G401 (cell line): ENCODE results near the gene DLEC1. TPM values are rescaled to one million over a fixed set of nuclear protein-coding genes. Genes with fewer than 3 reads are reported as not detected.
"Not testable (repeated sequence)": the region's sequence is repeated elsewhere in the genome, so short reads cannot be mapped to it uniquely, and the experiment has no call there.

Source experiments
- DNase-seq: peaks from one replicate; pipeline ENCODE4 v3.0.0-alpha.2; 2015; ENCODE audit warnings: low spot score
- in situ Hi-C: cut with HindIII; loops from 2 replicates; pipeline ENCODE4 v1.10.0; 2016; ENCODE audit warnings: low sequenced_read_pairs, mixed read lengths
- total RNA-seq: library from RNA; depleted of rRNA; stranded (reverse); fragments of >200 nt; shearing (Covaris generic); gene quantifications from 2 replicates; pipeline ENCODE4 v1.2.3, GENCODE V29; 2014

DLEC1 gene
- total RNA-seq, 1 experiment from 2014 or later = not detected

DNA sequence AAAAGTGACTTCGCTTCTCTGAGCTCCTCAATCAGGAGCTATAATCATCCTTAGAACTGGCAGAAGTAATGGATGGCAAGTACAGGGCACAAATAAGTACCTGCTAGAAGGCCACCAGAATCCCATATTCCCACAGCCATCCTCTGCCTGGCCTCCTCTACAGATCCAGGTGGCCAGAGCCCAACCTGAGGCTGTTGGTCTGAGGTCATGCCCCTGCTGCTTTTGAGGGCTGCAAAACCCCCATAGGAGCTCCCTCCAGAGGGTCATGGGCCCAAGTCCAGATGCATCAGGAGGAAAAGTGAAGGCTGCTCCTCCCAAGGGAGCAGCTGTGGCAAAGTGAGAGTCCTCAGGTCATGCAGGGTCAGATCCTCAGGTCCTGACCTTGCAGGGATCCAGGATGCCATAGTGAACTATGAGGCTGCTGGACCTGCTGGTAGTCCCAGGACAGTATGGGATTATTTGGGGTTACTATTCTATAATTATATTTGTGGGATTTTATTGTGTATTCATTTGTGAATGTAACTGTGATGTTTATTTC lies 6.6 kb upstream of the DLEC1 start:
- no peak for DNase-seq
- in situ Hi-C loops = no loop called here

DNA sequence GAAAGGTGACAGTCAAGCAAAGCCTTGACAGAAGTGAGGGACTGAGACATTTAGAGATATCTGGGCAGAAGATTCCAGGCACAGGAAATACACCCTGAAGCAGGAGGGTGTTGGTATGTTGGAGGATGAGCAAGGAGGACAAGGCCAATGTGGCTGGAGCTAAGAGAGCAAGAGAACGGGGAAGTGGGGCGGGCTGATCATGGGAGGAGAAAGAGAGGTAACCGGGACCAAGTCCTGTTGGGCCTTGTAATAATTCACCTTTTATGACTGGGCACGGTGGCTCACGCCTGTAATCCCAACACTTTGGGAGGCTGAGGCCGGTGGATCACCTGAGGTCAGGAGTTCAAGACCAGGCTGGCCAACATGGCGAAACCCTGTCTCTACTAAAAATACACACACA lies 5.4 kb upstream of the DLEC1 start:
- in situ Hi-C loops, DNase-seq: not testable (repeated sequence)

DNA sequence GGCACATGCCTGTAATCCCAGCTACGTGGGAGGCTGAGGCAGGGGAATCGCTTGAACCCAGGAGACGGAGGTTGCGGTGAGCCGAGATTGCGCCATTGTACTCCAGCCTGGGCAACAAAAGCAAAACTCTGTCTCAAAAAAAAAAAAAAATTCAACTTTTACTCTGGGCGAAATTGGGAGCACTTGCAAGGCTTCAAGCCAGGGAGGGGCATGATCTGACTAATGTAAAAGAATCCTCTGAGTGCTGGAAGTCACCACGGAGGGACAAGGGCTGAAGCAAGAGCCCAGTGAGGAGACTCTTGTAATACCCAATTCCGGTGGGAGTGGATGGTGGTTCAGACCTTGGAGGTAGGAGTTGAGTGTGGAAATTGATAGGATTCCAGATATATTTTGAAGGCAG lies 4.7 kb upstream of the DLEC1 start:
- in situ Hi-C loops, DNase-seq: not testable (repeated sequence)

DNA sequence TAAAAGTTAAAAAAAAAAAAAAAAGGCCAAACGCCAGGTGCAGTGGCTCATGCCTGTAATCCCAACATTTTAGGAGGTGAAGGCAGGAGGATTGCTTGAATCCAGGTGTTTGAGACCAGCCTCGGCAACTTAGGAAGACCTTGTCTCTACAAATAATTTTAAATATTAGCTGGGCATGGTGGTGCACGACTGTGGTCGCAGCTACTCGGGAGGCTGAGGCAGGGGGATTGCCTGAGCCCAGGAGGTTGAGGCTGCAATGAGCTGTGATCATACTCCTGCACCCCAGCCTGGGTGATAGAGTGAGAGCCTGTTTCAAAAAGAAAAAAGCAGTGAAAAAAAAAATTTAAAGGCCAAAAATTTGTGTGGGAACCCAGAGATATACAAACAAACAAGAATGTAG lies 2.7 kb upstream of the DLEC1 start:
- in situ Hi-C loops = no loop called here
- DNase-seq = no peak

DNA sequence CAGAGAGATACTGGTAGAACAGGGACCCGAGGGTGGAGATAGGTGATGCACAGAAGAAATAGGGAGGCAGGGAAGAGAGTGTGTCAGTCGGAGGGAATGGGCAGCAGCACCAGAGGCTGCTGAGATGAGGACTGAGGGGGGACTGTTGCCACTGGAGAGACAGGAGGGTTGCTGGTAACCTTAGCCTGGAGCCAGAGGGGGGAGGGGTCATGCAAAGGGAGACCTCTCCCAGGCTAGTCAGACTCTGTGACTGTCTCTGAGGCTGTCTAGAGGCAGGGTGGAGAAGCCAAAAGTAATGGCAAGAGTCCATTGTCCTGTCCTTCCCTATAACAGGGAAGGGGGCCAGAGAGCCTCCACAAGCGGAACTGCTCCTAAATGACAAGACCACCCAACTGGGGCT lies 2.1 kb upstream of the DLEC1 start:
- in situ Hi-C loops = no loop called here
- no peak for DNase-seq

DNA sequence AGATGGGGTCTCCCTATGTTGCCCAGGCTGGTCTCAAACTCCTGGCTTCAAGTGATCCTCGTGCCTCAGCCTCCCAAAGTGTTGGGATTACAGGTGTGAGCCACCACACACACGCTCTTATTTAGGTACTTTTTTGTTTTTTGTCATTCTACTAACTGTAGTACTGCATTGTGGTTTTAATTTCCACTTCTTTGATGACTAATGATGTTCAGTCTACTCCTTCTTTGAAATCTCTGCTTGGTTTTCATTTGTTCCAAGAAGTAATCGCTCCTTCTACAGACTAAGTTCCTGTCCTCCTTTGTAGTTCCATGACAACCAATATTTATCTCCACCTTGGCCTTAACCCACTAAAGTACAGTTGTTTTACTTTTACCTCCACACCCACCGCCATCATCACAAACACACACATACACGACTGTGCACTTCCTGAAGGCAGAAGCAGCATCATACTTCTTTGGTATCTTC lies 529 bp upstream of the DLEC1 start:
- in situ Hi-C loops = no loop called here
- DNase-seq = no peak

DNA sequence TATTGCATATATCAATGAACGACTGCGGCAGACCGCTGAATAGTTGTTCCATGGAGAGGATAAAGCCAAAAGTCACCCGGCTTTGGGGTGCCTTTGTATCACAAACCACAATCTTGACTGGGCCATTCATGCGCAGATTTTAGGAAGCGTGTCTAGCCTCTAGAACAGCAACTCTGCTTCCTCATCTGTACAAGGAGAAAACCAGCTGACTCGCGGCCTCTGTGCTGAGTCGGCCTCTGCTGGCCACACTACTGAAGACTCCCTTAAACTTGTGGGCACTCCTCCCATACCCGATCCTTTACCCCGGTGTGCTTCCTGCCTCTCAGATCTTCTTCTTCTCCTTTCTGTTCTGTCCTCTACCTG lies 872 bp downstream of the DLEC1 start:
- in situ Hi-C loops = no loop called here
- DNase-seq = no peak

DNA sequence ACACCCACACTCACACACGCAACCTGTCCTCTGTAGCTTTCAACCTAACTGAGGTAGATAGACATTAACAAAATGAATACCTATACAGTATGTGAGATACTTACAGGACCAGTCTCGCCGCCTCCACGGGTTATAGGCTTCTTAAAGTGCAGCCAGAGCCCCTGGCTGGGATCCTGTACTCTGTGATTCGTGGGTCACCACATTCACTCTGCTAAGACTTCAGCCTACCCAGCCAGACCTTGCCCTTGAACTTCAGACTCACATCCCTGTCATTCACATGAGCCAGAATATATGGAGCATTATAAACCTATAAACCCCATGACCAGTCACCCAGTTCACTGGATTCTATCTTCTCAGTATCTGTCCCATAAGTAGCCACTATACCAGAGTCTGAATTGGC lies 1.4 kb downstream of the DLEC1 start:
- in situ Hi-C loops = no loop called here
- no peak for DNase-seq

DNA sequence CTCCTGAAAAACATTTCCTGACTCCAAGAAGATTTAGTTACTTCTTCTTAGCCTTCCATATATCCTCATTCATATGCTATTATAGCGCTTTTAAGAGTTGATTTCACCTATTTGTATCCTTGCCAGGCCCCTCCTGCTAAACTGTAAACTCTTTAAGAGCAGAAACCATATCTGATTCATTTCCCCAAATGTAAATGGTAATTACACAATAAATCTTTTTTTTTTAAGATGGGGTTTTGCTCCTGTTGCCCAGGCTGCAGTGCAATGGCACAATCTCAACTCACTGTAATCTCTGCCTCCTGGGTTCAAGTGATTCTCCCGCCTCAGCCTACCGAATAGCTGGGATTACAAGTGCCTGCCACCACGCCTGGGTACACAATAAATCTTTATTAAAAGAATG lies 4.5 kb downstream of the DLEC1 start:
- in situ Hi-C loops = no loop called here
- DNase-seq = no peak

DNA sequence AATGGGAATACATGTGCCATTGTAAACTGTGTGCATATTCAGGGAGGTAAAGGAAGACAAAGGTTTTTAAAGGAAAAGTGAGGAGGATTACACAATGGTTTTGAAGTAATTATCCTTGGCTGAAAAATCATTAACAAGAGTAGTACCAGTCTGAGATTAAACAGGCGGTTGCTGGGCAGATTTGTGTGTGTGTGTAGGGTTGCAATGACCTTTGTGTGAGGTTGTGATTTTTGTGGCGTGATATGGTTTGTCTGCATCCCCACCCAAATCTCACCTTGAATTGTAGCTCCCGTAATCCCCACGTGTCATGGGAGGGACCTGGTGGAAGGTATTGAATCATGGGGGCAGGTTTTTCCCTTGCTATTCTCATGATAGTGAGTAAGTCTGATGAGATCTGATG lies 7.0 kb downstream of the DLEC1 start:
- in situ Hi-C loops = no loop called here
- DNase-seq = no peak

DNA sequence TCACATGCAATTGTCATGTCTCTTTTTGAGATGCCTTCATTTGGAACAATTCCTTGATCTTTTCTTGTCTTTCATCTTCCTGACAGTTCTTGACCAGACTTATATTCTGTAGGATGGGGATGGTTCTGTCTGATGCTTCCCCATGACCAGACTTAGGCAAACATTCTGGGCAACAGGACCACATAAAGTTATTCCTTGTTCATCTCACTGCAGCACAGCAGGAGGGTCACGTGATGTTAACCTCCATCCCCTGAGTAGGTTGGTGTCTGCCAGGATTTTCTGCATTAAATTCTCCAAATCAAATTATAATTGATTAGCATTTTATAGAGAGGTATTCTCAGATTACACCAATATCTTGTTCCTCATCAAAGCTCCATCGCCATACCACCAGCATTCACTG lies 7.8 kb downstream of the DLEC1 start:
- in situ Hi-C loops = no loop called here
- no peak for DNase-seq

DNA sequence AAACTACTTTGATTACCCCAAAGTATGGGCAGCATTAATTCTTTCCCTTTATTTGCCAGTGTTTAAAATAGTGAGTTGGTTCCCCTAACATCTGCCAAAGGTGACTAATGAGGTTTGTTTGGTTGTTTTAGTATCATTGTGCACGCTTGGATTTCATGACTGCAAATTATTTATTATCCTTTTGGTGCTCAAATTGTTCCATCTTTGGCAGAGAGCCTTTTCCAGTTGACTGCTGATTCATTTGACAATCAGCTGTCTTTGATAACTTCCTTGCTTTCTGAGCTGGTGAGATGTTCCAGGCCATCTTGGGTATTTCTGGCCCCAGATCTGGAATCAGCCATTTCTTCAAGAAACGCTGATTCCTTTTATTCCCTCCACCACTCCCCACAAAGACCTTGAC lies 8.9 kb downstream of the DLEC1 start:
- no peak for DNase-seq
- in situ Hi-C loops = no loop called here

DNA sequence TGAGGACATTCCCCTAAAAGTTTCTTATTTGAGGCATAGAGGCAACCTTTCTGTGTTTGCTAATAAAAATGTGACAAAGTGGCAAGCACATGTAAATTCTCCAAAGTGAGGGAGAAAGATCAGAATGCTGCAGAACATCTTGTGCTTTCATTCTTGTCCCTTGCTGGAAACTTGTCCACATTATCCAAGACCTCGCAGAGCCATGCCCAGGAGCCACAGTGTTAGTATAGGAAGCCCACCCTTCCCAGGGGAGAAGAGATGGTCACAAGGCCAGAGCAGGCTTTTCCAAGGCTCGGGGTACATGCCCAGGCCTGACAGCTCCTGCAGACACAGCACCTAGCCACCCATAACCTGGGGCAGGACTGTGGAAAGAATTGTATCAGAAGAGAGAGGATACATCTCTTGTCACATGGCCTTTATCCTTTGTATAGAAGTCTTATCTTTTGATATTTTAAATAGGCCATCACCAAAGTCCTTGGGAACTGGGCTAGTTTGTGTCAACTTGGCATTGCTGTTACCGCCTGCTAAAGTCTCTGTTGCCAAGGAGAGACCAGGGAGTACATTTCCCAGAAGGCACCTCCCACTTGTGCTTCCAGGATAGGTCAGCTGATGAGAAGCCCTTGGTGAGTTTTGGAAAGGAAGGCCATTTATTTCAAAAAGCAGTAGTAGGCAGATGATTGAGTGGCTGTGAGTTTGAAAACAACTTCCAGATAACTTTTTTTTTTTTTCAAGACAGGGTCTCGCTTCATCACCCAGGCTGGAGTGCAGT lies 10.5 kb downstream of the DLEC1 start:
- in situ Hi-C loops = no loop called here
- no peak for DNase-seq

DNA sequence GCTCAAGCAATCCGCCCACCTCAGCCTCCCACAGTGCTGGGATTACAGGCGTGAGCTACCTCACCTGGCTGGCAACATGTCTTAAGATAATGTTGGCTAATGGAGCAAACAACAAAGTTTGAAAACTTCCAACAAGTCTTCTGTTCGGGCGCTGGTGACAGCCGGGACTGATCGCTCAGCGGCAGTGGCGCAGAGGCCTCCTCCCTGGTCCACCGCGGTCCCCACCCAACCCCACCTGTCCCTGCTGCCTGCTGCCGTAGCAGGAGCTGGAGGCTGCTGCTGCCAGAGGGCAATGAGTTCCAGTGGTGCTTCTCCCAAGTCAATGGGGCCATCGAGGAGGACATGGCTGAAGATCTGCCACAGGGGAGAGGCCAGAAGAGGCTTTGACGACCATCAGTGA lies 12.1 kb downstream of the DLEC1 start:
- in situ Hi-C loops = no loop called here
- no peak for DNase-seq

DNA sequence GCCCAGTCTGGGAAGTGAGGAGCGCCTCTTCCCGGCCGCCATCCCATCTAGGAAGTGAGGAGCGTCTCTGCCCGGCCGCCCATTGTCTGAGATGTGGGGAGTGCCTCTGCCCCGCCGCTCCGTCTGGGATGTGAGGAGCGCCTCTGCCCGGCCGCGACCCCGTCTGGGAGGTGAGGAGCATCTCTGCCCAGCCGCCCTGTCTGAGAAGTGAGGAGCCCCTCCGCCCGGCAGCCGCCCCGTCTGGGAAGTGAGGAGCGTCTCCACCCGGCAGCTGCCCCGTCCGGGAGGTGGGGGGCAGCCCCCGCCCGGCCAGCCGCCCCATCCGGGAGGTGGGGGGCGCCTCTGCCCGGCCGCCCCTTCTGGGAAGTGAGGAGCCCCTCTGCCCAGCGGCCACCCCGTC lies 14.3 kb downstream of the DLEC1 start:
- DNase-seq, in situ Hi-C loops: not testable (repeated sequence)

DNA sequence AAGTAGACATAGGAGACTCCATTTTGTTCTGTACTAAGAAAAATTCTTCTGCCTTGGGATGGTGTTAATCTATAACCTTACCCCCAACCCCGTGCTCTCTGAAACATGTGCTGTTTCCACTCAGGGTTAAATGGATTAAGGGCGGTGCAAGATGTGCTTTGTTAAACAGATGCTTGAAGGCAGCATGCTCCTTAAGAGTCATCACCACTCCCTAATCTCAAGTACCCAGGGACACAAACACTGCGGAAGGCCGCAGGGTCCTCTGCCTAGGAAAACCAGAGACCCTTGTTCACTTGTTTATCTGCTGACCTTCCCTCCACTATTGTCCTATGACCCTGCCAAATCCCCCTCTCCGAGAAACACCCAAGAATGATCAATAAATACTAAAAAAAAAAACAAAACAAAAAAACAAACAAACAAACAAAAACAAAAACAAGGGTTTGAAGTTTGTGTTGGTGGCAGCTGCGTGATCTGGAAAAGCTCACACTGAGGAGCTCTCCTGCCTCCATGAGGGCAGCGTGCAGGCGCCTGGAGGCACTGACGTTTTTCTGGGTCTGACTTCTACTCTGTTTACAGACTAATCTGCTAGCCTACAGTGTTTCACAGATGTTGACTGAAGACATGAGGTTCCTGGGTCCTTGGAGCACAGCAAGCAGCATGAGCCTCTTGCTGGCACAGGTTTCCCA lies 14.9 kb downstream of the DLEC1 start:
- in situ Hi-C loops = not testable (repeated sequence)

DNA sequence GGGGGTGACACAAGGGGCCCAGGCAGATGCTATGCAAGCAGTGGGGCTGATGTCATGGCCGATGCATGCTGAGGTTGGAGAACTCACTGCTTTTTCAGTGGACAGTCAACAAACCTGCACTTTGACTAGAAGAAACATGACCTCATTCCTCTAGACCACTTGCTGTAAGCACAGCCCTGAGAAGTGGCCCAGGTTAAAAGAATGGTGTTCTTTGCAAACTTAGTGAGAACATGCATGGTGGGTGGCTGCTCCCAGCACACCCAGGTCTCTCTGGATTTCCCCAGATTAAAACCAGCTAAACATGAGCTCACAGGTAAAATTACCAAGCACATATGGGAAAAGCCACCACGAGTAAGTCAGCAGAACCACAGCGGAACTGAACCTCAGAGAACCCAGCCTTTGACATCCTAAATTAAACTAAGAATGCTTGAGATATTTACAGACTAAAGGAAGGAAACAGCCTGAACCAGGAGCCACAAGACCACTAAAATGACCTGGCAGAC lies 15.5 kb downstream of the DLEC1 start:
- no peak for DNase-seq
- in situ Hi-C loops = no loop called here

More for the DNA sequence above, 14.9 kb downstream of the DLEC1 start:
- not testable (repeated sequence) for DNase-seq

DNA sequence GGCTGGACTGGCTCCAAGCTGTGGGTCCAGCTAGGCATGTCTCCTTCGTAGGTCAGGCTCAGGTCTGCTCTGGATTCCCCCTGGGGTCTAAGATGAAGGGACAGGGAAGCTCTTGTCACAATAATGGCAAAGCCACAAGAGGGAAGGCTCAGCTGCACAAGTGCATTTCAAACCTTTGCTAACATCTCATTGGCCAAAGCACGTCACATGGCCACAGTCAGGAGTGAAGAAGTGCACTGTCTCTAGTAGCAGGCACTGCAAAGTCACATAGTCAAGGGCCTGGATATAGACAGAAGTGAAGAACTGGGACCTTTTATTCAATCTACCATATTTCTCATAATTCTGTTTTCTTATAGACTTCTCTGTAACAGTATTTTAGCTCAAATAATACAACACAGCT lies 20.1 kb downstream of the DLEC1 start:
- in situ Hi-C loops = no loop called here
- no peak for DNase-seq

DNA sequence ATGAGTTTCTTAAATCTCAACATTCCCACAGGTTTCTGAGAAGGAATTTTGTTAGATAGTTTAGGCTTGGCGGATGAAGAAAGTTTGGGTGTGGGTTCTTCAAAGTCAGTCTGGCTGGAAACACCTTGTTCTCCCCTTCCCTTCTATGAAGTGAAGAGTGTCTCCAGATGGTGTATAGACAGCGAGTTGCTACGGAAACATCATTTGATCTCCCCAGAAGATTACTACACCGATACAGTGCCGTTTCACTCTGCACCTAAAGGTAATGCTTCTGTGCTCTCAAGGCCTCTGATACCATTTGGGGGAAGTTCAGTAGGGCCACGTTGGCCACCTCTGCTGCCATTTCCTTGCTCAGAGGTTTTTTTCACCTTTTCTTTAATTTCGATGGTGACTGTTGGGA lies 20.6 kb downstream of the DLEC1 start:
- in situ Hi-C loops = no loop called here
- DNase-seq = no peak

DNA sequence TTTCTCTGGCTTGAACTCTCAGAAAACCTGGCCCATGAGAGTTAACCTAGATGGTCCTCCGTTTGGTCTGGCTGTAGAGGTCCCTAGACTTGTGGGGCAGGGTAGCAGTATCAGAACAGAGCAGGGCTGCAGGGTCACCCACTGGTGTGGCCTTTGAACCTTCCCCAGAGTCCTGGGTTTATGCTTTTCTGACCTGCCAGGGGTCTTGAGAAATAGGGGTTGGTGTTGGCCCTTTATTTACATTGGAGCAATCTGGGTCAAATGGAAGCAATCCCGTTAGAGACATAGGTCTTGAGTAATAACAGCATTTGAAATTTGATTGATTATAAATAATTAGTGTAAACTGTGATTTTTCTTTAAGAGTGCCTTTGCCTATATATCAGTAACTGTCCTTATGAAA lies 23.8 kb downstream of the DLEC1 start:
- no peak for DNase-seq
- in situ Hi-C loops = no loop called here
